Renal cortex interstitium (tissue), 11 donors: ENCODE data around the gene CD47. TPM values are rescaled to one million over a fixed set of nuclear protein-coding genes. Genes with fewer than 3 reads are reported as not detected.
A peak's percentile ranks its signal among the peaks of the same experiment; 100 is the strongest.

Experiments used
- DNase-seq, 11 donors: peaks; one replicate each; pipeline ENCODE4 v3.0.0-alpha.2; 2013; ENCODE audit warnings: low read depth in 9 of 11, low spot score in 4 of 11; ENCODE audit errors: extremely low read depth in 1 of 11
- polyA plus RNA-seq, 3 donors: library from polyadenylated mRNA; unstranded; fragments of 120-200 nt; gene quantifications; one replicate each; pipeline ENCODE4 v1.2.1, GENCODE V29; 2013; ENCODE audit not compliant: insufficient read length in 3 of 3

The CD47 gene
- polyA plus RNA-seq, 3 donors, result 46.3 to 76.7 (median 60.9) TPM

- DNase-seq, result no peak
These were observed 9.0 kb upstream of the CD47 start for GRCh38 chr3:108099679-108100428.

- no peak for DNase-seq
These were observed 8.4 kb upstream of the CD47 start for GRCh38 chr3:108099244-108099643.

- no peak for DNase-seq
These were observed 7.2 kb upstream of the CD47 start for GRCh38 chr3:108098003-108098370.

DNA sequence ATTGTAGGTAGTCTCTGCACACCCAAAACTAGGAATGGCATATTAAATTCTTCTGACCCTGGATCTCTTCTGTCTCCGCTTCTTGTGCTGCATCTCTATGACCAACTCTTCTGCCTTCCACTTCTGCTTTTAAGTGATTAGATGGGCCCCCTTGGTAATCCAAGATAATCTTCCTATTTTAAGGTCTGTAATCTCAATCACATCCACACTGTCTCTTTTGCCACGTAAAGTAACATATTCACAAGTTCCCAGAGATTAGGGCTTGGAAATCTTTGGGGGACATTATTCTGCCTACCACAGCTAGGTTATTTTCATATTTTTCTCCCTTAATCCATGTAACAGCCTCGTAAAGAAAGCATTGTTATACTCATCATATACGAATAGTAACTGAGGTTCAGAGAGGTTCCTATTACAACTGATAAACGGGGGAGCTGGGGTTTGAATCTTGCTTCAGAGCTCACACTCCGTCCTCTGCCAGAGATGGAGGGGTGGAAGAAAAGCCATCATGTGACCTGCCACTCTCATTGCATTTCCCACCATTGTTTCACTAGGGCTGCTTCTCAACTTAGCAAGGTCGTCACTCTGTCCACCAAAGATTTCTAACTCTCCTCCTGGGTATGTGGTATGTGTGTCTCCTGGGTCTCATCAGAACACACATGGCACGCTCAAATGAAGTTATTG lies 6.6 kb upstream of the CD47 start:
- DNase-seq, result no peak

DNA sequence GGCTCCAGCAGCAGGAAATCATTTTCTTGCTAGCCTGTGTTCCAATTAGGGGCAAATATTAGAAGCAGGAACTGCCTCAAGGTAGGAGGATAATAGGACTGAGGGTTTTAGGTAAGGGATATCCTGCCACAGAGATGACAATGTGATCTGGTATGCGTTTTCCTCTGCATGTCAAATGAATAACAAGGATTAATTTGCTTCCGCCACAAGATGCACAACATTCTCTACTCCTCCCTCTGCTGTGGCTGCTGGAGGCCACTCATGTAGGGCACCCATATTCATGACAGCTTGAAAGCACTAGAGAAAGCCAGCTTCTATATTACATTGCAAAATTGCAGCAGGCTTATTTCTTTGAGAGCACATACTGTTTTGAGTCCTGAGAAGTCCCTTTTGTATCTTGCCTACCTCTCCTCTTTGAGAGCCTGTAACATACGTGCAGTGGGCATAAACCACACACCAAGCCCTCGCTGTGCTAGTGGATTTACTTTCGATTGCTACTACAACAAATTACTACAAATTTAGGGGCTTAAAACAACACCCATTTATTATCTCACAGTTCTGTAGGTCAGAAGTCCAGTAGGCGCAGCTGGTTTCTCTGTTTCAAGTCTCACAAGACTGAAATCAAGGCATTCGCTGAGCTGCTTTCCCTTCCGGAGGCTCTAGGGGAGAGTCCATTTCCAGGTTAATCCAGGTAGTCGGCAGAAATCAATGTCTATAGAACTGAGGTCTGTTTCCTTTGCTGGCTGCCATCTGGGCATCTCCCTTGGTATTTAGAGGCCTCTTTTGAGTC lies 5.9 kb upstream of the CD47 start:
- DNase-seq, result no peak

DNA sequence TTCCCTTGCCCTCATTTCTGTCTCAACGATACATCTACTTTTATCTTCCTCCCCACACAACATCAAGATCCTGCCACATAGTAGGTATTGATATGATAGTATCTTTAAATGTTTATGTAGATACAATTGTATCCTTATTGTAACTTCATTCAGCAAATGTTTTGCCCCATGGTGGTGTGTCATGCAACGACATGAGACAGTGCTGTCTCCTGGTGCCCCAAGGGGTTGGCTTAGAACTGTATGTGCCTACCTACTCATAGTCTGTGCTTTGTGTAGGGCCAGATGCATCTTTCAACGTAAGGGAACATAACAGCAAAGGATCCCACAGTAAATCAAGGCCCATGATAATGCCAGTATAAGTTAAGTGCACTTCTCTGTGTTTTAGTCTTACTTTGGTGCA lies 2.8 kb upstream of the CD47 start:
- no peak for DNase-seq

GRCh38 chr3:108093021-108093420 lies 2.2 kb upstream of the CD47 start:
- DNase-seq, result no peak

GRCh38 chr3:108092501-108092900 lies 1.7 kb upstream of the CD47 start:
- DNase-seq, result no peak

DNA sequence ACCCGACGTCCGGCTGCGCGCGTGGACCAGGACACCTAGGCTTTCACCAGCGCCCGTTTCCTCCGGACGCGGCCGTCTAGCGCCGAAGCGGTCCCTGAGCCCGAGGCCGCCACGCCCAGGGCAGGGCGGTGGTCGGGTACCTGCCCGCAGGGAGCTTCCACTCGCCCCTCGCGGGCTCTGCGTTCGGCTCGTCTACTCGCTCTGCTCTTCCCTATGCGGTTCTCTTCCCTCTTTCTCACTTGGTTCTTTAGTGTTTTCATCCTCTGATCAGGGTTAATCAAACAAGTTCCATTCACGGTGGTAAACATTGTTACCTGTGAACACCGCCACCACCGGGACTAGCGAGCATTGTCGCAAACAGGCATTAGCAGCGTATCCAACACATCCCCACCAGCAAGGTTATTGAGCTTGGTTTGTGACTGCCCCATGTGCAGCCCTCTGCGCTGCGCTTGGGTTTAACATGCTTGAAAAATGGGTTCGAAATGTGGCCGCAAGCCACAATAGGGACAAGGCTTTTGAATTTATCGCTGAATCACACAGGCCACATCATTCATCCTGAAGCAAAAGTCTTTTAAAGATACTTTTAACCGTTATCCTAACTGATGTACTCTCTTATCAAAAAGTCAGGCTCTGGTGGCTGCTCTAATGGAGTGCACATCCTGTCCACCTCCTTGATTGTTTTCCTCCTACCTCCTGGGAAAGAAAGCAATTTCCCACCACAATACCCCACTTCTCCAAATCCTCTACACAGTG lies 843 bp upstream of the CD47 start:
- DNase-seq, result peak in 3 of 11 donors; percentile 13 to 20 (median 17)

- peak in 6 of 11 donors; percentile 29 to 58 (median 44) for DNase-seq
These were observed 656 bp downstream of the CD47 start for GRCh38 chr3:108090049-108090700.

GRCh38 chr3:108089579-108089978 lies 1.3 kb downstream of the CD47 start:
- DNase-seq, result peak in 2 of 11 donors; percentile 6 to 13

- DNase-seq, result no peak
These were observed 2.1 kb downstream of the CD47 start for GRCh38 chr3:108088697-108089096.

- DNase-seq, result no peak
These were observed 2.7 kb downstream of the CD47 start for GRCh38 chr3:108088146-108088545.

GRCh38 chr3:108086653-108087052 lies 4.2 kb downstream of the CD47 start:
- DNase-seq, result no peak

DNA sequence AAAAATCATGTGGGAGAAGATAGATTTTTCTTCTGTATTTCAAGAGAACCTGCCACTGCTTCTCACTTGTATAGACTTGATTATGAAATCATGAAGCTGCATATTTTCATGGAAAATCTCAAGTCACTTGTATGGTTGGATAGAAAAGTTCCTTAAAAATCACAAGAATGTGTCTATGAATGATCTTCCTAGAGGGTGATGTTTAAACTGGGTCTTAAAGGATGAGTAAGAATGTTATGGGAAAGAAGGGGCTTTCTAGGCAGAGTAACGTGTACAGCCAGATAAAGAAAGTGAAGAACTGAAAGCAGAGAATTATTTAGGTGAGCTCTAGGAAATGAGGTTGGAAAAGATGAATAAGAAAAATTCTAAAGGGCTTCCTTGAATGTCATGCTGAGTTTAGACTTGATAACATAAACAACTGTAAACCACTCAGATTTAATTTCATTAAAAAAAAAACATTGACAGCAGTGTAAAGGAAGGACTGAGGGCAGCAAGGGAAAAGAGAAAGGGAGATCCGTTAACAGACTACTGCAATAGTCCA lies 5.0 kb downstream of the CD47 start:
- no peak for DNase-seq

DNA sequence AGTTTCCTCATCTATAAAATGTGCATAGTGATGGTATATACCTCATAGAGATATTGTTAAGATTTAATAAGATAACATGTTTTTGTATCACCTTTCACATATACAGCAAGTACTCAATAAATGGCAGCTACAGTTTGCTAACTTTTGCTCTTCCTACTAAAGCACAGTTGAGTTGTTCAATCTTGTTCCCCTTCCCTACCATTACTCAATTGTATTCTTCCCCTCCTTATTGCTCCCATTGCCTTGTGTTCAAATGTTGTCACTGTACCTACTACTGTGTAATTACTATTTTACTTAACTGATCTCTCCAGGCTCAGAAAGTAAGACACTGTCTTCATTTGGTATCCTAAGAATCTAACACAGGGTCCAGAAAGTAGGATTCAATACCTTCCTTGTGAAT lies 5.5 kb downstream of the CD47 start:
- no peak for DNase-seq

GRCh38 chr3:108079877-108080276 lies 11.0 kb downstream of the CD47 start:
- no peak for DNase-seq

- DNase-seq, result no peak
These were observed 11.8 kb downstream of the CD47 start for GRCh38 chr3:108079043-108079442.

DNA sequence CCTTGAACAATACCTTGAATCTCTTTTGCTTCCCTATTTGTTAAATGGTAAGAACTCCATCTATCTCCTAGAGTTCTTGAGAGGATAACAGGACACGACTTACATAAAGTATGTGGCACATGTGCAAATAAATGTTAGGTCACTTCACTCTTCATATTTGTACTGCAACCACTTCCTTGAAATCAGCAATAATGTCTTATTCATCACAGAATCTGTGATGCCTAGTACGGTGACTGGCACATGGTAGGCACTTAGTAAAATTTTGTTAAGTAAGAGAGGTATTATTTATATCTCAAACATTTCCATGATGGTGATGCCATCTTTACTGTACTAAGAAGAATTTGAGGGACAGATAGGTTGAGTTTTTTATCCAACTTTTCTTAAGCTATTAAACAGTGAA lies 14.3 kb downstream of the CD47 start:
- DNase-seq, result no peak
